ENCODE measurements around the gene MBD5.

Gene MBD5

DNA sequence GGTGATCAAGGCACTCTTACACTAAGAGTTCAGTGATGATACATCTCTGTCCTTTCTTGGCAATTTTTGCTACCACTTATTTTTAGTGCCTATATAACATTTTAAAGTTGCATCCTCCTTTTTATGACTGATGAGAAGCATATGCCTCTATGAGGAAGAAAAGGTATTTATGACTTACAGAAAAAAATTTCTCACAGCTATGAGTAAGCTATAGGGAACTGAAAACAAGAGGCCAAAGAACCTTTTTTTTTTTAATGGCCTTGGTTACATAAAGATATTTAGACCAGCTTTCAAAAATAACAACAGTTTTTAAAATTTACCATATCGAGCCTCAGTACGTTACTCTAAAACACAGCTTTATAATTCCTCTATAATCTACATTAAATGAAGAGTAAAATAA is 21.3 kb downstream of the MBD5 start:
- TF ChIP-seq, protein P1, sequence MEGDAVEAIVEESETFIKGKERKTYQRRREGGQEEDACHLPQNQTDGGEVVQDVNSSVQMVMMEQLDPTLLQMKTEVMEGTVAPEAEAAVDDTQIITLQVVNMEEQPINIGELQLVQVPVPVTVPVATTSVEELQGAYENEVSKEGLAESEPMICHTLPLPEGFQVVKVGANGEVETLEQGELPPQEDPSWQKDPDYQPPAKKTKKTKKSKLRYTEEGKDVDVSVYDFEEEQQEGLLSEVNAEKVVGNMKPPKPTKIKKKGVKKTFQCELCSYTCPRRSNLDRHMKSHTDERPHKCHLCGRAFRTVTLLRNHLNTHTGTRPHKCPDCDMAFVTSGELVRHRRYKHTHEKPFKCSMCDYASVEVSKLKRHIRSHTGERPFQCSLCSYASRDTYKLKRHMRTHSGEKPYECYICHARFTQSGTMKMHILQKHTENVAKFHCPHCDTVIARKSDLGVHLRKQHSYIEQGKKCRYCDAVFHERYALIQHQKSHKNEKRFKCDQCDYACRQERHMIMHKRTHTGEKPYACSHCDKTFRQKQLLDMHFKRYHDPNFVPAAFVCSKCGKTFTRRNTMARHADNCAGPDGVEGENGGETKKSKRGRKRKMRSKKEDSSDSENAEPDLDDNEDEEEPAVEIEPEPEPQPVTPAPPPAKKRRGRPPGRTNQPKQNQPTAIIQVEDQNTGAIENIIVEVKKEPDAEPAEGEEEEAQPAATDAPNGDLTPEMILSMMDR (IDR thresholded peaks at IDR 0.05; ENCODE audit: insufficient read depth, low read depth, low read length, missing control alignments): no peak
- H3K4me3 ChIP-seq (ENCODE audit: low read length): no peak overlapping the region
- DNase-seq (ENCODE audit: low read depth): no peak

GRCh38 chr2:148044322-148044721 is 23.4 kb downstream of the MBD5 start:
- H3K4me3 ChIP-seq (ENCODE audit: low read length): no peak overlapping the region
- peak; percentile 56 for DNase-seq (ENCODE audit: low read depth)
- TF ChIP-seq, protein P1 (IDR thresholded peaks at IDR 0.05; ENCODE audit: insufficient read depth, low read depth, low read length, missing control alignments): no peak

GRCh38 chr2:148046802-148047201 is 25.9 kb downstream of the MBD5 start:
- no peak for DNase-seq (ENCODE audit: low read depth)

DNA sequence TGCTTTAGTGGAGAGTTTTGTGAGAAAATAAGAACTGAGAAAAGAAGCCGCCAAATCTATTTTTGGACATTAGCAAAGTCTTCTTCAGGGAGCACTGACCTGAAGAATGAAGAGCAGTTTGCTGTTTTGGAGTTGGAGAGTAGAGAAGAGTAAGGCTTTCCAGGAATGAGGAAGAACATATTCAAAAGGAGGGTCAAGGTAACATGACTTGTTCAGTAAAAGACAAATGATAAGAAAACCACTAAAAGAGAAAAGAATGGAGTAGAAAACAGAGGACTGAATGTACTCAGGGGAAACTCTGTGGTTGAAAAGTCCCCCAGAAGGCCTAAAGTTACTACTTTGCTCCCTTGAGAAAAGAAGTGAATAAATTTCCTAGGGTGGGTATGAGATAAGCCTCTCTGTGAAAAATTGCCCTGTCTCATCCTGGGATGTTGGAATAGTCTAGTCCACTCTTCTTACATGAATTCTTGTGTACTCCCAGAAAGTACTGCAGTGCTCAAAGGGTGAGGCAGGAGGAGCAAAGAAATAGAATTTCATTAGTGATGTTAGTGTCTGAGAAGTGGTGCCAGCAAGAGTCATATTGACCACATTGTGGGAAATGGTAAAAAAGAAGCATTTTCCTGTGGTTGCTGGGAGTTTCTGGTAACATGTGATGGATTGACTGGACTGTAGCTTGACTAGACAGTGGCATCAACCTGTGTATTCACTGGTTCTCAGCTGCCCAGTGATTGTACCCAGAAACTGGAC is 27.8 kb downstream of the MBD5 start:
- DNase-seq (ENCODE audit: low read depth): no peak
- TF ChIP-seq, protein P1 (IDR thresholded peaks at IDR 0.05; ENCODE audit: insufficient read depth, low read depth, low read length, missing control alignments): no peak
- H3K4me3 ChIP-seq (ENCODE audit: low read length): no peak overlapping the region

More at GRCh38 chr2:148046802-148047201, 25.9 kb downstream of the MBD5 start:
- H3K4me3 ChIP-seq (ENCODE audit: low read length): no peak overlapping the region
- TF ChIP-seq, protein P1 (IDR thresholded peaks at IDR 0.05; ENCODE audit: insufficient read depth, low read depth, low read length, missing control alignments): no peak

GRCh38 chr2:148049284-148049683 is 28.4 kb downstream of the MBD5 start:
- DNase-seq (ENCODE audit: low read depth): no peak
- TF ChIP-seq, protein P1 (IDR thresholded peaks at IDR 0.05; ENCODE audit: insufficient read depth, low read depth, low read length, missing control alignments): no peak
- no peak overlapping the region for H3K4me3 ChIP-seq (ENCODE audit: low read length)

DNA sequence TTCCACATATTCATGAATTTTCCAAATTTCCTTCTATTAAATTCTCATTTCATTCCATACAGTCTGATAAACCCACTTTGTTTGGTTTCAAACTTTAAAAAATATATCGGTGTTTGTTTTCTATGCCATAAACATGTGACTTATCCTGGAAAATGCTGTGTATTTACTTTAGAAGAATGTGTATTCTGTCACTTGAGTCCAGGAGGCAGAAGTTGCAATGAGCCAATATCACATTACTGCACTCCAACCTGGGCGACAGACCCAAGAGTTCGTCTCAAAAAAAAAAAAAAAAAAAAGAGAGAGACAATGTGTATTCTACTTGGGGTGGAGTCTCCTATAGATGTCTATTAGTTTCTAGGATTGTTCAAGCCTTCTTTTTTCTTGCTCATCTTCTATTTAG is 31.8 kb downstream of the MBD5 start:
- no peak overlapping the region for H3K4me3 ChIP-seq (ENCODE audit: low read length)
- DNase-seq (ENCODE audit: low read depth): no peak
- TF ChIP-seq, protein P1 (IDR thresholded peaks at IDR 0.05; ENCODE audit: insufficient read depth, low read depth, low read length, missing control alignments): no peak

GRCh38 chr2:148058641-148059040 is 37.8 kb downstream of the MBD5 start:
- no peak overlapping the region for H3K4me3 ChIP-seq (ENCODE audit: low read length)
- DNase-seq (ENCODE audit: low read depth): no peak
- TF ChIP-seq, protein P1 (IDR thresholded peaks at IDR 0.05; ENCODE audit: insufficient read depth, low read depth, low read length, missing control alignments): no peak
